Body of pancreas (tissue), 4 donors: ENCODE measurements around the gene IFRD2. TPM values are rescaled to one million over a fixed set of nuclear protein-coding genes. Genes with fewer than 3 reads are reported as not detected.
A peak's percentile ranks its signal among the peaks of the same experiment; 100 is the strongest.

Source experiments
- ATAC-seq: fragments of 150-250 bp; one replicate; pipeline ENCODE4 v1.9.1; 2016
- DNase-seq, 4 donors: peaks; one replicate each; pipeline ENCODE4 v3.0.0-alpha.2; 2019
- H3K27ac ChIP-seq, 4 donors: fragments of 200-600 bp; sonication (generic); 1 replicate in 3 of 4; 2 replicates in 1 of 4; pipeline versions ENCODE4 v1.5.1 to v1.6.1; 2016 to 2019; ENCODE audit warnings: mild to moderate bottlenecking in 1 of 4, mixed read lengths in 1 of 4, moderate library complexity in 1 of 4
- H3K27me3 ChIP-seq, 2 donors: fragments of 200-600 bp; sonication (generic); one replicate each; pipeline ENCODE4 v1.6.0; 2016; ENCODE audit warnings: mild to moderate bottlenecking in 1 of 2
- H3K36me3 ChIP-seq, 2 donors: fragments of 200-600 bp; sonication (generic); replicated peaks in 1 of 2; 2 replicates each; pipeline ENCODE4 v1.5.1; 2016; ENCODE audit warnings: low read depth in 2 of 2; ENCODE audit not compliant: insufficient read depth in 1 of 2
- H3K4me1 ChIP-seq: fragments of 200-600 bp; sonication (generic); one replicate; pipeline ENCODE4 v1.6.0; 2016
- H3K4me3 ChIP-seq, 2 donors: fragments of 200-600 bp; sonication (generic); 1 replicate in 1 of 2; 2 replicates in 1 of 2; pipeline ENCODE4 v1.5.1; 2016 to 2019
- H3K9me3 ChIP-seq, 3 donors: fragments of 200-600 bp; sonication (generic); 1 replicate in 2 of 3; 2 replicates in 1 of 3; pipeline ENCODE4 v1.5.1; 2016
- CTCF ChIP-seq, 7 experiments: fragments of 450-650 bp in 4 of 7; fragments of 200-600 bp in 3 of 7; sonication (generic) in 3 of 7; IDR thresholded peaks; one replicate each; pipeline ENCODE4 v1.5.1; 2016 to 2019; ENCODE audit warnings: antibody characterized with exemption in 7 of 7
- POLR2A ChIP-seq, 3 donors: fragments of 450-650 bp; IDR thresholded peaks; one replicate each; pipeline ENCODE4 v1.6.1; 2016; ENCODE audit warnings: antibody characterized with exemption in 3 of 3, mild to moderate bottlenecking in 2 of 3
- WGBS, 2 donors: methylation state at CpG; one replicate each; pipeline ENCODE4 v1.1.5; 2017; 5-methylcytosine and 5-hydroxymethylcytosine counted together
- intact Hi-C: fragments of 100-400 bp; cut with DNase I; formaldehyde crosslinking; loops from one replicate; pipeline ENCODE4 v1.15.1; 2023
- total RNA-seq, 2 donors: library from RNA; depleted of rRNA; stranded (reverse); fragments of >200 nt; gene quantifications; one replicate each; pipeline ENCODE4 v1.1.0, GENCODE V29; 2016

IFRD2 gene
- total RNA-seq, 2 donors from 2014 or later, result 75.8 to 103 TPM

GRCh38 chr3:50322386-50323091 lies 30.3 kb upstream of the IFRD2 start, which contains the start of gene HYAL2:
HYAL2 (minus strand) TSS chr3:50322745; CDS start chr3:50320489, 2,256 bp downstream.
- WGBS, 2 donors, result 21 to 35% methylated on average over 17 to 31 of the region's 31 CpGs
- ATAC-seq (no peak), DNase-seq (peak in 3 of 4 donors; percentile 49 to 63 (median 61))
- TF ChIP-seq CTCF (IDR thresholded peaks at IDR 0.05), result no peak
- TF ChIP-seq POLR2A (IDR thresholded peaks at IDR 0.05), result peak in 2 of 3 donors; percentile 24 to 36
- H3K27me3 ChIP-seq, result no peaks in the 10 kb centered on the region
- H3K9me3 ChIP-seq, result no peaks in the 10 kb centered on the region
- H3K27ac ChIP-seq, result peak within 1 kb of the TSS; percentile 88 to 98 (median 96)
- peaks cover 72% of the 10 kb centered on the region for H3K4me1 ChIP-seq
- intact Hi-C loops, result no loop called here
- H3K4me3 ChIP-seq, result peak within 1 kb of the TSS; percentile 3 to 62
- peaks cover 0 to 5% of the 10 kb centered on the region in 2 donors for H3K36me3 ChIP-seq

- intact Hi-C loops, result no loop called here
- Histone ChIP-seq H3K36me3 (peaks cover 0 to 5% of the 10 kb centered on the region in 2 donors), H3K4me1 (peaks cover 72% of the 10 kb centered on the region), H3K27me3 (no peaks in the 10 kb centered on the region), H3K4me3 (peak overlapping the region in 1 of 2 donors; percentile 3), H3K27ac (peak overlapping the region; percentile 88 to 98 (median 96)), H3K9me3 (no peaks in the 10 kb centered on the region)
- no peak for DNase-seq
- ATAC-seq, result no peak
- 37 to 56% methylated on average over 6 to 14 of the region's 14 CpGs for WGBS, 2 donors
- peak in 1 of 3 donors; percentile 3 for TF ChIP-seq POLR2A (IDR thresholded peaks at IDR 0.05)
- TF ChIP-seq CTCF (IDR thresholded peaks at IDR 0.05), result no peak
These were observed 29.8 kb upstream of the IFRD2 start for GRCh38 chr3:50322115-50322385.

- peaks cover 67% of the 10 kb centered on the region for H3K4me1 ChIP-seq
- H3K27ac ChIP-seq, result peak overlapping the region; percentile 88 to 98 (median 96)
- peak overlapping the region in 1 of 2 donors; percentile 62 for H3K4me3 ChIP-seq
- intact Hi-C loops, result no loop called here
- ATAC-seq, result peak; percentile 89
- H3K36me3 ChIP-seq, result peaks cover 0 to 5% of the 10 kb centered on the region in 2 donors
- no peaks in the 10 kb centered on the region for H3K27me3 ChIP-seq
- TF ChIP-seq POLR2A (IDR thresholded peaks at IDR 0.05) (no peak), CTCF (IDR thresholded peaks at IDR 0.05) (peak in 6 of 7 experiments; percentile 16 to 48 (median 32))
- DNase-seq, result peak; percentile 90 to 93 (median 91)
- WGBS, 2 donors, result 2 to 20% methylated on average over 1 to 57 of the region's 59 CpGs
- no peaks in the 10 kb centered on the region for H3K9me3 ChIP-seq
These were observed 29.3 kb upstream of the IFRD2 start for GRCh38 chr3:50321336-50322114.

GRCh38 chr3:50320853-50321335 lies 28.7 kb upstream of the IFRD2 start:
- 0% methylated on average over 43 of the region's 45 CpGs; no CpG with 5 or more reads in 1 of the 2 donors for WGBS, 2 donors
- intact Hi-C loops, result no loop called here

More at GRCh38 chr3:50320853-50321335, 28.7 kb upstream of the IFRD2 start:
- DNase-seq (peak; percentile 75 to 84 (median 80)), ATAC-seq (peak; percentile 75)
- H3K4me1 ChIP-seq, result peaks cover 60% of the 10 kb centered on the region
- H3K36me3 ChIP-seq, result peaks cover 0 to 5% of the 10 kb centered on the region in 2 donors
- peak overlapping the region; percentile 88 to 98 (median 96) for H3K27ac ChIP-seq
- no peaks in the 10 kb centered on the region for H3K9me3 ChIP-seq
- H3K4me3 ChIP-seq, result peak overlapping the region in 1 of 2 donors; percentile 62
- no peak for TF ChIP-seq CTCF (IDR thresholded peaks at IDR 0.05)
- TF ChIP-seq POLR2A (IDR thresholded peaks at IDR 0.05), result peak in 2 of 3 donors; percentile 59 to 64
- H3K27me3 ChIP-seq, result no peaks in the 10 kb centered on the region
